Measurements from ENCODE around the gene MBD5.

- TF ChIP-seq POLR2AphosphoS5 (IDR thresholded peaks at IDR 0.05) (no peak), CTCF (IDR thresholded peaks at IDR 0.05) (no peak), POLR2A (IDR thresholded peaks at IDR 0.05) (no peak)
These were observed 200.3 kb downstream of the MBD5 start for GRCh38 chr2:148221166-148221565.
